ENCODE results near the gene PDE6D. TPM values are rescaled to one million over a fixed set of nuclear protein-coding genes. Genes with fewer than 3 reads are reported as not detected.
A peak's percentile ranks its signal among the peaks of the same experiment; 100 is the strongest.

The PDE6D gene
- total RNA-seq, 2 donors from 2014 or later: 20.0 to 21.4 TPM

- Histone ChIP-seq H3K27me3 (no peaks in the 10 kb centered on the region), H3K36me3 (no peaks in the 10 kb centered on the region), H3K27ac (no peak overlapping the region), H3K9ac (ENCODE audit: low read depth in 2 of 2, low read length in 2 of 2) (no peak overlapping the region), H3K9me3 (no peaks in the 10 kb centered on the region), H3K4me1 (no peaks in the 10 kb centered on the region), H3K4me3 (no peak overlapping the region)
- DNase-seq: no peak
- TF ChIP-seq CTCF (IDR thresholded peaks at IDR 0.05): no peak
- intact Hi-C loops (cut with DNase I): no loop called here
Observed at GRCh38 chr2:231696004-231696367, 85.1 kb downstream of the PDE6D start.

GRCh38 chr2:231693956-231694355 is 87.1 kb downstream of the PDE6D start:
- no peak for TF ChIP-seq CTCF (IDR thresholded peaks at IDR 0.05)
- intact Hi-C loops (cut with DNase I): no loop called here
- DNase-seq: no peak

GRCh38 chr2:231692847-231693246 is 88.2 kb downstream of the PDE6D start:
- Histone ChIP-seq H3K27me3 (no peaks in the 10 kb centered on the region), H3K4me3 (no peak overlapping the region), H3K4me1 (no peaks in the 10 kb centered on the region), H3K36me3 (no peaks in the 10 kb centered on the region), H3K9me3 (no peaks in the 10 kb centered on the region), H3K27ac (no peak overlapping the region), H3K9ac (ENCODE audit: low read depth in 2 of 2, low read length in 2 of 2) (peak overlapping the region in 1 of 2 donors; percentile 1)
- peak; percentile 76 for DNase-seq
- TF ChIP-seq CTCF (IDR thresholded peaks at IDR 0.05): peak; percentile 41
- intact Hi-C loops (cut with DNase I): no loop called here

More at GRCh38 chr2:231693956-231694355, 87.1 kb downstream of the PDE6D start:
- no peak overlapping the region for H3K27ac ChIP-seq
- no peaks in the 10 kb centered on the region for H3K9me3 ChIP-seq
- H3K4me1 ChIP-seq: no peaks in the 10 kb centered on the region
- no peaks in the 10 kb centered on the region for H3K27me3 ChIP-seq
- no peak overlapping the region for H3K9ac ChIP-seq (ENCODE audit: low read depth in 2 of 2, low read length in 2 of 2)
- no peak overlapping the region for H3K4me3 ChIP-seq
- no peaks in the 10 kb centered on the region for H3K36me3 ChIP-seq

GRCh38 chr2:231691251-231691772 is 89.8 kb downstream of the PDE6D start:
- Histone ChIP-seq H3K27ac (no peak overlapping the region), H3K4me1 (no peaks in the 10 kb centered on the region), H3K27me3 (no peaks in the 10 kb centered on the region), H3K36me3 (no peaks in the 10 kb centered on the region), H3K9ac (ENCODE audit: low read depth in 2 of 2, low read length in 2 of 2) (no peak overlapping the region), H3K9me3 (no peaks in the 10 kb centered on the region), H3K4me3 (no peak overlapping the region)
- intact Hi-C loops (cut with DNase I): no loop called here
- TF ChIP-seq CTCF (IDR thresholded peaks at IDR 0.05): no peak
- no peak for DNase-seq

- Histone ChIP-seq H3K27me3 (no peaks in the 10 kb centered on the region), H3K9ac (ENCODE audit: low read depth in 2 of 2, low read length in 2 of 2) (no peak overlapping the region), H3K9me3 (no peaks in the 10 kb centered on the region), H3K4me1 (no peaks in the 10 kb centered on the region), H3K4me3 (no peak overlapping the region), H3K36me3 (no peaks in the 10 kb centered on the region), H3K27ac (no peak overlapping the region)
- intact Hi-C loops (cut with DNase I): no loop called here
- no peak for DNase-seq
- TF ChIP-seq CTCF (IDR thresholded peaks at IDR 0.05): no peak
Observed at GRCh38 chr2:231689124-231689893, 91.8 kb downstream of the PDE6D start.
